NCI-H748 treated with DMSO at 0.1 percent for 48 hours (cell line): ENCODE results near the gene BCL2L13.
A peak's percentile ranks its signal among the peaks of the same experiment; 100 is the strongest.
"Not testable (repeated sequence)": the region's sequence is repeated elsewhere in the genome, so short reads cannot be mapped to it uniquely, and the experiment has no call there.

Source experiments
- DNase-seq: peaks from one replicate; lab custom pipeline; 2025; lab: John Stamatoyannopoulos, UW

The BCL2L13 gene

GRCh38 chr22:17761138-17761488 lies 122.6 kb downstream of the BCL2L13 start:
- DNase-seq: no peak

DNA sequence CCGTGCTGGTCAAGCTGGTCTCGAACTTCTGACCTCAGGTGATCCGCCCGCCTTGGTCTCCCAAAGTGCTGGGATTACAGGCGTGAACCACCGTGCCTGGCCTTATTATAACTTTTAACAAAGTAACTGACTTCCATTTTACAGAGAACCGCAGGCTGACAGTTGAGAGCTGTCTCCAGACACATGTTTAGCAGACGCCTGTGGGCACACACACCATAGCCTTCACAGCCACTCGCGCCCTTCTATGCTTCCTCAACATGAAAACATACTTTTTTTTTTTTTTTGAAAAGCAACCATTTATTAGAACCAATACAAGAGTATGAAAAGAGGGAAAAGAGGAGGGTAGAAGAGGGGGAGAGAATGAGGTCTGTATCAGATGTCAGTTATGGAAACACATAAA lies 124.9 kb downstream of the BCL2L13 start:
- DNase-seq: not testable (repeated sequence)

DNA sequence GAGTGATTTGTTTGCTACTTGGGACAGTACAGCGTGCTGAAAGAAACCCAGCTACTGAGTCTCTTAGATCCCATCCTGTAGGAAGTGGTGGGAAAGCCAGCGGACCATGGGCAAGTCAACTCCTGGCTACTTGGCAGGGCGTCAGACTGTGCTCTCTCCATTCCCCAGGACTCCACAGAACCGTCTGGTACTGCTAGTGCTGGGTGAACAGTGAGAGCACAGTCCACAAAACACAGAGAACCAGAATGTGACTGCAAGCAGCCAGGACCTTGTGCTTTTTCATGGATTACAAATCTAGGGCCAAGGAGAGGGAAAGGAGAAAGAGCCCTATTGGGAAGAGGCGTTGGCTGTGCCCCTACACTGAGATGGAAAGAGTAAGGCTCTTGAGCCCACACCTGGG lies 125.5 kb downstream of the BCL2L13 start:
- no peak for DNase-seq

- not testable (repeated sequence) for DNase-seq
Measured at GRCh38 chr22:17764852-17765251, 126.3 kb downstream of the BCL2L13 start.

DNA sequence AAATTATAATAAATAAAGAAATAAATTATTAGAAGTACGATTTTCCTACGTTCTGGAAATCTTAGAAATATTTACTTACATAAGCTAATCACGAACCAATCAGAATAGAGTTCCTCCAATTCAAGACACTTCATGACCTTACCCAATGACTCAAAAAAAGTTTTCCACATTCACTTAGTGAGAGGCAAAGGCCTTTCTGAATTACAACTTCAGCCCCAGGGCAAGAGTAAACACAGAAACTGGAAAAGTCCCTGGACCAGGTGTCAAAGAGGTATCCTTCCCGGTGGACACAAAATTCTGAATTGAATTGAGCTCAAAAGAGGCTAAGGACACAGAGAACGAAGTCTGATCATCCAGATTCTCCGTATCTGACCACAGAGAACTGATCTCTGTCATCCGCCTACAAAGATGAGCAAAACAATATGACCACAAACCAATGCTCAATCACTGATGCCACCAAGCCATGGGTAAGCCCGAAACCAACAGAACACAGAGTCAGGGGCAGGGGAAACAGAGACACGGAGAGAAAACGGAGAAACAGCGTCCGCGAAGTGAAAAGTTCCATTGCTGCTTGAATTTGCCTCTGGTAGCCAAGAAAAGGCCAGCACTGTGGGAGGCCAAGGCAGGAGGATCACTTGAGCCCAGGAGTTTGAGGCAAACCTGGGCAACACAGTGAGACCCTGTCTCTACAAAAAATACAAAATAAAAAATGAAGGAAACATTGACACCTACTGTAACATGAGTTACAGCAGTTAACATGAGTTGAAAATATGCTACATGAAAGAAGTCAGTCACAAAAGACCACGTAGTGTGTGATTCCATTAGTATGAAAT lies 128.9 kb downstream of the BCL2L13 start:
- DNase-seq: no peak

DNA sequence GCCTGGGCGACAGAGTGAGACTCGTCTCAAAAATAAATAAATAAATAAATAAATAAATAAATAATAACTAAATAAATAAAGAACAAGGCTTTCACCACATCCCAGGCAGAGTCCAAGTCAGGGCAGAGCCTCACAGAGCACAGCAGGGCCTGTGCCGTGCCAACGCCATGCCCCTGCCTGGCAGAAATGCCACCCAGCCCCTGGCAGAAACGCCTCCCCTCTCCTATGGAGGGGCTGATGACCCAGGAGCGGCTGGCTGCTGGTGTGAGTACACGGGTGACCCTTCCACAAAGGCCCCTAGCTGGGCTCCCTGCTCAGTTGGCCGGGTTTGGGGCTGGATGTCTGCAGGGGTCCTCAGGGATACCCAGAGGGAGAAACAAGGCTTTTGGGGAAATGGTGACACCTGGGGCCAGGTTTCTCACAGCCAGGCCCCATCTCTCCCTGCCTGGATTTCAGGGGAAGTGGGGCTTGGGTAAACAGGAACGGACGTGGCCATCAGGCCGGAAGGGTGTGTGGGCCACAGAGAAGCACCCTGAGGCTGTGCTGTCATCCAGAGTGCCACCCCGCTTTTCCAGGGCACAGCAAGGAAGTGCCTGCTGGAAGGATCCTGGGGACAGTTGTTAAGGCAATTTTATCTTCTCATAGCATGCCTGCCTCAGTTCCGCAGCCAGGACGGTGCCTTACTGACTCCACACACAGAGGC lies 130.6 kb downstream of the BCL2L13 start:
- no peak for DNase-seq

DNA sequence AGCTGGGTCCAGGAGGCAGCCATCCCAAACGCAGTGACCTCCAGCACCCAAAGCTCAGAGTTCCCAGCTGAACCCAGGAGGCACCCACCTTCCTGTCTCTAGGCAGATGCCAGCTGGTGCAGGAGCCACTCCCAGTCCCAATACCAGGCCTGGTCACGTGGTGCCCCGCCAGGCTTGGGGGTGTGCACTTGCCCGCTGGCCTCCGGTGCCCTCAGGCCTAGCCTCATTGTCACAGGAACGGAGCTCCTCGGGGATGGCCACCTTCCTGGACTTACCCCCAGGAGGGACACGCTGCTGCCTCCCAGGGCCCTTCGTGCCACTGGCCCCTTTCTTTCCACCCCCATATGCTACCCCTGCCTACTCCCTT lies 131.1 kb downstream of the BCL2L13 start:
- no peak for DNase-seq

GRCh38 chr22:17770180-17771077 lies 131.9 kb downstream of the BCL2L13 start:
- no peak for DNase-seq

DNA sequence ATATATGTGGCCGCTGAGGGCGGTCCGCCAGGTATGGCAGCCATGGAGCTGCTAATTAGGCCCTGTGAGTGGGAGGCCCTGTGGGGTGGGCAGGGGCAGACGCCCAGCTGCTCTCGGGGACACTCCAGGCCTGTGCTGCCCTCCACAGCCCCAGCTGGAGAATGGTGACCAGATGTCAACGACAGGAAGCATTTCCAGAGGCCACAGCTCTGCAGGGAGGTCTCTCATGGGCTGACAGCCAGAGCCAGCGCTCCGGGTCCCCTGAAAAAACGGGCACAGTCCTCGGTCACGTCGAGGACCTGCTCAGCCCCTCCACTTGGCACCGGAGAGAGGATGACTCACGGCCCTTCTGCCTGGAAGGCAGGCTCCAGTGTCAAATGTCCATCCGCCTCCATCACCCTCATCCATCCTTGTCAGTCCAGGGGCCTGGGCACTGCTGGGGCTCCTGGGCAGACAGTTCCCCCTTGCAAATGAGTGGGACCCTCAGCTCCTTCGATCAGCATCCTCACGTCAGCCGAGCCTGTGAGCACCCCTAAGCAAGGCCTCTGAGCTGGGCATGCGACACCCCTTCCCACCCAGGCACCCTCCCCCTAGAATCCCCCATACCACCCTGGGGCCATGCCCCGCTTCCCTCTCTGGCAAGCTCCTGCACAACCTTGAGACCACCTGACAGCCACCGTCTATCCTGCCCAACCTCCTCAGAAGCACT lies 133.8 kb downstream of the BCL2L13 start:
- DNase-seq: no peak

- DNase-seq: no peak
Measured at GRCh38 chr22:17772958-17773605, 134.5 kb downstream of the BCL2L13 start.

DNA sequence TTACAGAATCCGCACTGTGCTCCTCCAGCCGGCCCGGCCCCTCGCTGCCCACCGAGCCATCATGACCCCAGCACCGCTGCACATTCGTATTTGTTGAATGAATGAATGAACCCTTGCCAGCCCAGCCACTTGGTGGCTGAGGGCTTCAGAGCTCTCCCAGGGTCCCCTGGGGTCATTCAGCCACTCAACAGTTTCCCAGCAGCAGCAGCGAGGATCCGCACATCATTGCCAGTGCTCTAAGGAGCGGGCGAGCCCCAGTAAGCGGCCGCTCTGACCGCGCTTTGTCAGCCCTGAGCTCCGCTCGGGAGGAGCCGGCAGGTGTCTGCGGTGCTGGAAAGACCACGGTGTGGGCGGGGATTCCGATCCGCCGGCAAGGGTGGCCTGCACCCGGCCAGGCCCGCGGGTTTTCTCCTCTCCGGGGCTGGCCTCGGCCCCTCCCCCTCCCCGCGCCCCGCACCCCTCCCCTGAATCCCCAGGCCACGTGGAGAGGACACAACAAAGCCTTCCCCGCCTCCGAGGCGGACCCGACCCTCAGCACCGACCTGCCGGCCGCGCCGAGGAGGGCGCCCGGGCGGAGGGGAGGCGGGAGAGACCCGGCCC lies 135.1 kb downstream of the BCL2L13 start:
- DNase-seq: peak; percentile 16

DNA sequence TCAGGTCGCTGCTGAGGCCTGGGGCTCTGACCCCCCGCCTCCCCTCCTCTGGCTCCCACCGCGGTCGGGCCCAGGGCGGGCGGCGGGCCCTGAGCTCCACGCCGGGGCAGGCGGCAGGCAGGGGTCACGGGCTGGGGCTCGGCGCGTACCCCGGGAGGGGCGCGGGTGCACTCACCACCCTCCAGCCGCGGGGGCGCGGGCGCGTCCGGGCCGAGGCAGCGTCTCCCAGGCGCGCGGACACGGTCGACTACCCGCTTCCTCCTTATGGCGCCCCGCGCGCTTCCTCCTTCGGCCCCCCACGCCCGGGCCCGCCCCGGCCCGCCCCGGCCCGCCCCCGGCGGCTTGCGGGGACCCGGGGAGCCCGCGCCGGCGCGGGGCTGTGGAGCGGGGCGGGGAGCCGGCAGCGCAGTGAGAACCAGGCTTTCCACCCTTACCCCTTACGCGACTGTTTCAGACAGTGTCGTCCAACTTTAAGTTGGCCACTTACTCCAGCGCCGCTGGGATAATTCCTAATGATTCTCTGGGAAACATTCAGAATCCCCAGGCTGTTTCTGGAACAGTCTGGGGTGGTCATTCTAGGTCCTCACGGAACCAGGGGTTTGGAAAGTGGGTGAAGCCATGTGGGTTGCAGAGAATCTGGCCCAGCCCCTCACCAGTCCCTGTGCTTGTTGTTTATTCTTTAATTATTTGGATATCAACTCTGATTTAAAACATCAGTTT lies 135.8 kb downstream of the BCL2L13 start, which contains the start of gene BID:
TSS of gene BID (minus strand) at position 264 of the 720 bp plus-strand sequence. CDS start 24,353 bp downstream, outside the sequence.
- no peak for DNase-seq

DNA sequence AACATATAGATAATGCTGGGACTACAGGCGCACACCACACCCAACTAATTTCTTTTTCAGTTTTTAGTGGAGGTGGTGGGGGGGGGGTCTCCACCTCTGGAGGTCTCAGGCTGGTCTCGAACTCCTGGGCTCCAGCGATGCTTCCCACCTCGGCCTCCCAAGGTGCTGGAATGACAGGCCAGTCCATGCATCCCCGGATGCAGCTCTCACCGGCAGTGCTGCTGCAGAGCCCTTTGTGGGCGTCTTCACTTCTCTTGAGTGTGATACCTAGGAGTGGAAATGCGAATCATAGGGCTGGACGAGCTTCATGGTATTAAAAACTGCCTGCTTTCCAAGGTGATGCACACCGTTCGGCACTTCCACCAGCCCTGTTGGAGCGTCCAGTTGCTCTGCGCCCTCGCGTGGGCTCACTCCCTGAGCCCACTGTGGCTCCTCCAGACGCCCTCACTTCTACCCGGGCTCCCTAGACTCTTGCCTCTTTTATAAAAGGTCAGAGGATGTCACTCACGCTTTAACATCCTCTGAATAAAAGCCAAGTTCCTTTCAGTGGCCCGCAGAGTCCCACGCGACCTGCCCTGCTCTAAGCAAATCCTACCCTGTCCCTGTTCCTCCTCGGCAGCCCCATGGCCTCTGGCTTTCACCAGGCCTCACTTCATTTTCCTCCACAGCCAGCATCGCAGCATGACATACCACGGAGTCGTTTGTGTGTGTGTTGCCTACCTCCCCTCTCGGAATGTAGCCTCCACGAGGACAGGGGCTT lies 136.5 kb downstream of the BCL2L13 start:
- no peak for DNase-seq

GRCh38 chr22:17775781-17776465 lies 137.4 kb downstream of the BCL2L13 start:
- no peak for DNase-seq

GRCh38 chr22:17777005-17777716 lies 138.6 kb downstream of the BCL2L13 start:
- no peak for DNase-seq

DNA sequence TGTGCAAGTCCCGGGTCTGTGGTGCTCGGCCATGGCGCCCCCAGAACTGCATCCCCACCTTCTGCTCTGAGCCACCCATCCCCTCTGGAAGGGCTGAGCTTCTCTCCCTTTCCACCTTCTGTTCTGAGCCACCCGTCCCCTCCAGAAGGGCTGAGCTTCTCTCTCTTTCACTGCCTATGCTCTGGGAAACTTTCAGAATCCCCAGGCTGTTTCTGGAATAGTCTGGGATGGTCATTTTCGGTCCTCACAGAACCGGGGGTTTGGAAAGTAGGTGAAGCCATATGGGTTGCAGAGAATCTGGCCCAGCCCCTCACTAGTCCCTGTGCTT lies 139.1 kb downstream of the BCL2L13 start:
- DNase-seq: no peak

GRCh38 chr22:17778412-17778976 lies 139.9 kb downstream of the BCL2L13 start:
- no peak for DNase-seq
